Spleen (tissue), 11 donors: Measurements from ENCODE around the gene SLC25A24. TPM values are rescaled to one million over a fixed set of nuclear protein-coding genes. Genes with fewer than 3 reads are reported as not detected.
A peak's percentile ranks its signal among the peaks of the same experiment; 100 is the strongest.

Experiments
- DNase-seq: peaks from one replicate; pipeline ENCODE4 v3.0.0-alpha.2; 2020
- H3K27ac ChIP-seq, 8 donors: fragments of 200-600 bp; sonication (generic) in 7 of 8; 1 replicate in 4 of 8; 2 replicates in 4 of 8; pipeline versions ENCODE4 v1.5.0 to v1.8.0; 2016 to 2021; ENCODE audit warnings: inconsistent platforms in 4 of 8, mild to moderate bottlenecking in 4 of 8, moderate library complexity in 1 of 8
- H3K27me3 ChIP-seq, 7 donors: fragments of 200-600 bp; sonication (generic) in 6 of 7; replicated peaks in 1 of 7; 1 replicate in 4 of 7; 2 replicates in 3 of 7; pipeline versions ENCODE4 v1.5.0 to v1.8.0; 2016 to 2021; ENCODE audit warnings: inconsistent platforms in 3 of 7, mild to moderate bottlenecking in 1 of 7
- H3K36me3 ChIP-seq, 6 donors: fragments of 200-600 bp; sonication (generic) in 5 of 6; 1 replicate in 4 of 6; 2 replicates in 2 of 6; pipeline versions ENCODE4 v1.5.0 to v1.8.0; 2016 to 2021; ENCODE audit warnings: inconsistent platforms in 2 of 6
- H3K4me1 ChIP-seq, 6 donors: fragments of 200-600 bp; sonication (generic) in 5 of 6; 1 replicate in 3 of 6; 2 replicates in 3 of 6; pipeline versions ENCODE4 v1.5.0 to v1.8.0; 2016 to 2021; ENCODE audit warnings: inconsistent platforms in 3 of 6
- H3K4me3 ChIP-seq, 8 donors: fragments of 200-600 bp; sonication (generic) in 7 of 8; 1 replicate in 4 of 8; 2 replicates in 4 of 8; pipeline versions ENCODE4 v1.5.0 to v1.8.0; 2016 to 2021; ENCODE audit warnings: inconsistent platforms in 4 of 8, mild to moderate bottlenecking in 4 of 8, moderate library complexity in 2 of 8
- H3K9me3 ChIP-seq, 8 donors: fragments of 200-600 bp; sonication (generic) in 7 of 8; 1 replicate in 4 of 8; 2 replicates in 4 of 8; pipeline versions ENCODE4 v1.5.0 to v1.8.0; 2016 to 2021; ENCODE audit warnings: inconsistent platforms in 4 of 8
- POLR2A ChIP-seq, 3 donors: fragments of 450-650 bp; IDR thresholded peaks; one replicate each; pipeline ENCODE4 v1.5.1; 2017; ENCODE audit warnings: antibody characterized with exemption in 3 of 3, mild to moderate bottlenecking in 1 of 3
- POLR2AphosphoS5 ChIP-seq, 3 donors: sonication (generic); formaldehyde crosslinking; IDR thresholded peaks; one replicate each; pipeline ENCODE4 v1.5.1; 2017; ENCODE audit warnings: antibody characterized with exemption in 3 of 3
- WGBS, 5 donors: extraction: QIAGEN DNeasy Blood & Tissue Kit in 3 of 5; methylation state at CpG; one replicate each; pipeline versions ENCODE4 v1.1.5 to v1.1.7; 2013 to 2018; 5-methylcytosine and 5-hydroxymethylcytosine counted together
- intact Hi-C: fragments of 100-400 bp; cut with DNase I; formaldehyde crosslinking; loops from one replicate; pipeline ENCODE4 v1.15.0; 2023; ENCODE audit warnings: low total_unique reads
- polyA plus RNA-seq, 3 donors: library from polyadenylated mRNA; stranded (reverse); fragments of 200-250 nt; gene quantifications; one replicate each; pipeline ENCODE4 v1.2.1, GENCODE V29; 2013
- total RNA-seq, 7 donors: library from RNA; depleted of rRNA in 3 of 7; stranded (reverse); fragments of >200 nt in 3 of 7; fragmentation: NEBNext Ultra II Directional in 4 of 7; extraction: Animal tissue kit (Norgen Biotek cat#: 25700) in 4 of 7; gene quantifications; one replicate each; pipeline versions ENCODE4 v1.1.0 to v1.2.1, GENCODE V29; 2016 to 2021
- TF ChIP-seq, protein P1 (sequence below), 11 experiments: fragments of 200-600 bp in 7 of 11; fragments of 450-650 bp in 4 of 11; sonication (generic) in 4 of 11; IDR thresholded peaks in 8 of 11; conservative IDR thresholded peaks in 3 of 11; 1 replicate in 7 of 11; 2 replicates in 4 of 11; pipeline versions ENCODE4 v1.4.0 to v1.8.0; 2016 to 2021; ENCODE audit warnings: antibody characterized with exemption in 11 of 11, inconsistent platforms in 4 of 11, mild to moderate bottlenecking in 1 of 11
- donor health status: healthy with polysubstance abuse.
- donor health status: DM: no; HTN: no; CAD: no; lungs with moderate emphysema.
- donor health status: DM: no; HTN: no; CAD: no.
- donor health status: Bipolar disorder and iron deficiency.
- donor health status: healthy.
- donor health status: DM: no; HTN: no; CAD: no.
- donor health status: DM: yes; HTN: yes; CAD: no.

Gene SLC25A24
- total and polyA plus RNA-seq, 10 donors = 12.2 to 44.4 (median 33.4) TPM

DNA sequence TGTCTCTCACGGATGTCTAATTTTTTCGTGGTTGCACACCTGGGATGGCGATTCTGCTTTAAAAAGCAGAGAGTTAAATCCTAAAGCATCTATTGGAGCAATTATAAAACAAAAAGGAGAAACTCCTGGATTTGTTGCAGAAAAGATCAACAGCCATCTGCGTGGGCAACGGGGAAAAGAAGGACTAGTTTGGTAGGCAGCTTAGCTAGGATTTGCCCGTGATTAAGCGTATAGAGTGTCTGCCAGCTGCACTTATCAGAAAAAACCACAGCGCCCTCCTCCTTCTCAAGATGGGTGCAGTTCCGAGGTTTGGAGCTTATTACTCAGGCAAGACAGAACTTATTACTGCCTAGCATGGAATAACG, 526 bp upstream of the SLC25A24 start:
- Histone ChIP-seq H3K4me3 (peak overlapping the region; percentile 76 to 87 (median 84)), H3K36me3 (peaks cover 0 to 18% (median 0%) of the 10 kb centered on the region in 6 donors), H3K4me1 (peaks cover 19 to 45% (median 31%) of the 10 kb centered on the region in 6 donors), H3K27me3 (no peaks in the 10 kb centered on the region), H3K27ac (peak overlapping the region; percentile 89 to 97 (median 94)), H3K9me3 (peaks cover 0 to 4% (median 0%) of the 10 kb centered on the region in 8 donors)
- WGBS, 5 donors = 0 to 1% (median 0%) methylated on average over 10 of the region's 10 CpGs
- TF ChIP-seq POLR2AphosphoS5 (IDR thresholded peaks at IDR 0.05) = no peak
- TF ChIP-seq, protein P1, sequence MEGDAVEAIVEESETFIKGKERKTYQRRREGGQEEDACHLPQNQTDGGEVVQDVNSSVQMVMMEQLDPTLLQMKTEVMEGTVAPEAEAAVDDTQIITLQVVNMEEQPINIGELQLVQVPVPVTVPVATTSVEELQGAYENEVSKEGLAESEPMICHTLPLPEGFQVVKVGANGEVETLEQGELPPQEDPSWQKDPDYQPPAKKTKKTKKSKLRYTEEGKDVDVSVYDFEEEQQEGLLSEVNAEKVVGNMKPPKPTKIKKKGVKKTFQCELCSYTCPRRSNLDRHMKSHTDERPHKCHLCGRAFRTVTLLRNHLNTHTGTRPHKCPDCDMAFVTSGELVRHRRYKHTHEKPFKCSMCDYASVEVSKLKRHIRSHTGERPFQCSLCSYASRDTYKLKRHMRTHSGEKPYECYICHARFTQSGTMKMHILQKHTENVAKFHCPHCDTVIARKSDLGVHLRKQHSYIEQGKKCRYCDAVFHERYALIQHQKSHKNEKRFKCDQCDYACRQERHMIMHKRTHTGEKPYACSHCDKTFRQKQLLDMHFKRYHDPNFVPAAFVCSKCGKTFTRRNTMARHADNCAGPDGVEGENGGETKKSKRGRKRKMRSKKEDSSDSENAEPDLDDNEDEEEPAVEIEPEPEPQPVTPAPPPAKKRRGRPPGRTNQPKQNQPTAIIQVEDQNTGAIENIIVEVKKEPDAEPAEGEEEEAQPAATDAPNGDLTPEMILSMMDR (IDR thresholded peaks at IDR 0.05 in 8 of 11, conservative IDR thresholded peaks at IDR 0.05 in 3 of 11) = peak in 2 of 11 experiments; percentile 20 to 25
- no peak for TF ChIP-seq POLR2A (IDR thresholded peaks at IDR 0.05)
- peak; percentile 72 for DNase-seq
- intact Hi-C loops = no loop called here

DNA sequence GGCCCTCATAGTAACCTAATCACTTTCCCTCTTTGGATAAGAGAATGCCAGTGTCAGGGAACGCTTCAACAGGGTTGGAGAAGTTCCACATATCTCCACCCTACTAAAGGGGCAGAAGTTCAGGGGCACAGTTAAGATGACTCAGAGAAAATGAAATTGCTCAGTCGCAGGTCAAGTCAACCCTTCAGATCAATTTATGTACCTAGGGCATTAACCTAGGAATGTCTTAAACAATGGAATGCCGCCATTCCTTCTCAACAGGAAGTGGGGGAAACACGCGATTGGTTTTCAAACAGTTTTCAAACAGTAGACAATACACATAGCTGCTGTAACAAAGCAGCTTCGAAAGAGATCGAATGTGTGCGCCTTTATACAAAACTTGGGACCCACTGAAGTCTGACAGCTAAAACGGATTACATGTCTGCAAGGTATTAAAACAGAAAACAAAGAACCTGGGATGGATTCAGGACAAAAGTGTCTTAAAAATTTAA, 897 bp downstream of the SLC25A24 start:
- no peak for TF ChIP-seq POLR2AphosphoS5 (IDR thresholded peaks at IDR 0.05)
- TF ChIP-seq, protein P1 (IDR thresholded peaks at IDR 0.05 in 8 of 11, conservative IDR thresholded peaks at IDR 0.05 in 3 of 11) = no peak
- TF ChIP-seq POLR2A (IDR thresholded peaks at IDR 0.05) = no peak
- intact Hi-C loops = no loop called here
- Histone ChIP-seq H3K27ac (peak overlapping the region; percentile 89 to 97 (median 94)), H3K27me3 (no peaks in the 10 kb centered on the region), H3K4me3 (peak overlapping the region; percentile 76 to 87 (median 84)), H3K36me3 (peaks cover 0 to 32% (median 7%) of the 10 kb centered on the region in 6 donors), H3K9me3 (peaks cover 0 to 8% (median 0%) of the 10 kb centered on the region in 8 donors), H3K4me1 (peaks cover 19 to 45% (median 31%) of the 10 kb centered on the region in 6 donors)
- no peak for DNase-seq
- WGBS, 5 donors = 3 to 14% (median 9%) methylated on average over 9 of the region's 9 CpGs

DNA sequence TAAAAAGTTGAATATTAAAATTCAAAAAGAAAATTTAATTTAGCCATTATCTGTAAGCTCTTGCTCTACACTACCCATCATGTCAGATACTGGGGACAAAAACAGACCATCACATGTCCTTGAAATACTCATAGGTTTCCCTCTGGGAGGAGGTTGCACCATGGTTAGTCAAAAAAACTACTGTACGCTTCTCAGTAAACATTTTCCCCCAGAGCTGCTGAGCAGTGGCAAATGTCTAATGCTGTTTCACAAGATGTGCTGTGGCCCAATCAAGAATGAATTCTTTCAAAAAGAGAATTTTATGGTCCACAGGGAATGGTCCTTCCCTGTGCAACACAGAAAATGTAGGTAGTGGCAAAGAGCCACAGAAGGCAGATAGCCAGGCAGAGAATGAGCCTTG, 6.1 kb downstream of the SLC25A24 start:
- 86 to 95% (median 90%) methylated on average over 1 of the region's 1 CpG for WGBS, 5 donors
- Histone ChIP-seq H3K27me3 (no peaks in the 10 kb centered on the region), H3K36me3 (peaks cover 0 to 76% (median 9%) of the 10 kb centered on the region in 6 donors), H3K9me3 (peaks cover 2 to 34% (median 14%) of the 10 kb centered on the region in 8 donors), H3K4me3 (no peak overlapping the region), H3K4me1 (peaks cover 12 to 42% (median 23%) of the 10 kb centered on the region in 6 donors), H3K27ac (no peak overlapping the region)
- intact Hi-C loops = no loop called here
- no peak for TF ChIP-seq POLR2A (IDR thresholded peaks at IDR 0.05)
- no peak for TF ChIP-seq POLR2AphosphoS5 (IDR thresholded peaks at IDR 0.05)
- TF ChIP-seq, protein P1 (IDR thresholded peaks at IDR 0.05 in 8 of 11, conservative IDR thresholded peaks at IDR 0.05 in 3 of 11) = no peak
- DNase-seq = no peak

DNA sequence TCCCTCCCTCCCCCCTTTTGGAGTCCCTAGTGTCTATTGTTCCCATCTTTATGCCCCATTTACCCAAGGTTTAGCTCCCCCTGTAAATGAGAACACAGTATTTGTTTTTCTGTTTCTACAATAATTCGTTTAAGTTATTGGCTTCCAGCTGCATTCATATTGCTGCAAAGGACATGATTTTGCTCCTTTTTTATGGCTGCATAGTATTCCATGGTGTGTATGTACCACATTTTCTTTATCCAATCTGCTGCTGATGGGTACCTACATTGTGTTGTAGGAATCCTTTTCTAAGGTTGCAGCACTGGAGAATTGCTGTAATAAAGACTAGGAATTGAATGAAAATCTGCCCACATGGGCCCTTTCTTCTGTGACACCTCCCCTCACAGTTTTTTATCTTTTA, 6.8 kb downstream of the SLC25A24 start:
- peaks cover 2 to 41% (median 14%) of the 10 kb centered on the region in 8 donors for H3K9me3 ChIP-seq
- intact Hi-C loops = no loop called here
- DNase-seq = no peak
- H3K27ac ChIP-seq = no peak overlapping the region
- H3K4me3 ChIP-seq = no peak overlapping the region
- WGBS, 5 donors = 93 to 100% (median 94%) methylated on average over 1 of the region's 1 CpG
- H3K4me1 ChIP-seq = peaks cover 5 to 35% (median 18%) of the 10 kb centered on the region in 6 donors
- H3K36me3 ChIP-seq = peaks cover 0 to 83% (median 10%) of the 10 kb centered on the region in 6 donors
- TF ChIP-seq POLR2AphosphoS5 (IDR thresholded peaks at IDR 0.05) = no peak
- TF ChIP-seq, protein P1 (IDR thresholded peaks at IDR 0.05 in 8 of 11, conservative IDR thresholded peaks at IDR 0.05 in 3 of 11) = no peak
- H3K27me3 ChIP-seq = no peaks in the 10 kb centered on the region
